Stimulated activated naive CD4-positive, alpha-beta T cell (primary cell): Measurements from ENCODE around the gene OAS1.
"Not testable (repeated sequence)": the region's sequence is repeated elsewhere in the genome, so short reads cannot be mapped to it uniquely, and the experiment has no call there.

Experiments used
- DNase-seq, 6 experiments: peaks; one replicate each; lab custom pipeline; 2025; lab: John Stamatoyannopoulos, UW

The OAS1 gene

DNA sequence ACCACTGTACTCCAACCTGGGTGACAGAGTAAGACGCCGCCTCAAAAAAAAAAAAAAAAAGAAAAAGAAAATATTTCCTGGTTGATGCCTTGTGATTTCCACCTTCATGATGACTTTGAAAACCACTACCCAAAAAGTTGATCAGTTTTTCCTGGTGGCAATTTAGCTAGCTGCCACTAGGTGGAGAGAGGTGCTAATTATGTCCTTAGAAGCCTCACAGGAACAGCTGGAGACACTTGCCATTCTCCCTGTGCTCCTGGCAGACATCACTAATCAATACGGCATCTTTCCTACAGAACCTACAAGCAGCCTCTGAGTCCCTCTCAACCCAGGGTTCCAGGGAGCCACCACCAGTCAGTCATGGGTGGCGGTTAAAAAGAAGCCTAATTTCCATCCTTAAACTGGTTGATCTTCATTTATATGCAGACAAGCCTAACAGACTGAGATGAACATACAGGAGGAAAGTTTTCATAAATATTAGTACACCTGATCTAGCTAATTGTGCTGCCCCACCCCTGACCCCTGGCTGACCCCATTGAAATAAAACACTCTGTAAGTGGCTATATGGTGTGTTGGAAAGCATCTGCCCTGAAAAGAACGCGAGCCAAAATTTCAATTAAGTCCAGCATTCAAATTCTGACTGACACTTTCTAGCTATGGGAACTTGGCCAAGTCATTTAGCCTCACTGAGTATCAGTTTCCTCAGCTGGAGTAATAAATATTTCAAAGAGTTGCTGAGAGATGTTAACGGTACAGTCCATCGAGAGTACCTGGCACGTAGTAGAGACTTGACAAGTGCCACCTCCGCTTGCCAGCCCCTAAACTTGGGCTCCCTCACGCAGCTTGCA, 6.2 kb upstream of the OAS1 start:
- DNase-seq = peak in 4 of 6 experiments; percentile 4 to 41 (median 14)

DNA sequence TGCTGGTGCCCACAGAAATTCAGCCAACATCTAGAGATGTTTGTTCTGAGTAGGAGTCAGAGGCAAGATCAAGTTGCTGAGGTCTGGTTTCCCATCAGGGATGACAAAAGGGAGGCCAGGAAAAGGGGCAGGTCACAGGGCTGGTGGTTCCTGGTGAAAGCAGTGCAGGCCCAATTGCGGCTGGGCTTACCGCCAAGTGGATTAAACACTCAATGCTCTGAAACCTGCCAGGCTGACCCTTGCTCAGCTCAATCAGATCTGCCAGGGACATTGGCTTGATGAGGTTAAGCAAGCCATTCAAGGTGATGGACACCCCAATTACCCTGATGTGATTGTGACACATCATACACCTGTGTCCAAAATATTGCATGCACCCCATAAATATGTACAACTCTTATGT, 5.5 kb upstream of the OAS1 start:
- DNase-seq = no peak

DNA sequence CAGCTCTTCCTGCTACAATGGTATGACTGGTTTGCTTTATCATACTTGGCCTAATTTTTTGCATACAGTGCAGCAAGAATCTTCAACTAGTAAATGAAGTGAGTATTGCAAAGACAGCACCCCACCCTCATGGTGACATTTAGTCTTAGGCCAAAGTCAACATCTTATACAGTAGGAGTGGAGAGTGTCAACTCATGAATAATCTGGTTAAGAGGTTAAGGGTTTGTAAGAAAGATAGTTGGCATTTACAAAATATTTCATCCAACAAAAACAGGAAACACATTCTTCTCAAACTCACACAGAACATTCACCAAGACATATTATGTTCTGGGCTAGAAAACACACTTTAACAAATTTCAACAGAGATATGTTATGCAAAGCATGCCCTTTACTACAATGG, 2.2 kb upstream of the OAS1 start:
- no peak for DNase-seq

DNA sequence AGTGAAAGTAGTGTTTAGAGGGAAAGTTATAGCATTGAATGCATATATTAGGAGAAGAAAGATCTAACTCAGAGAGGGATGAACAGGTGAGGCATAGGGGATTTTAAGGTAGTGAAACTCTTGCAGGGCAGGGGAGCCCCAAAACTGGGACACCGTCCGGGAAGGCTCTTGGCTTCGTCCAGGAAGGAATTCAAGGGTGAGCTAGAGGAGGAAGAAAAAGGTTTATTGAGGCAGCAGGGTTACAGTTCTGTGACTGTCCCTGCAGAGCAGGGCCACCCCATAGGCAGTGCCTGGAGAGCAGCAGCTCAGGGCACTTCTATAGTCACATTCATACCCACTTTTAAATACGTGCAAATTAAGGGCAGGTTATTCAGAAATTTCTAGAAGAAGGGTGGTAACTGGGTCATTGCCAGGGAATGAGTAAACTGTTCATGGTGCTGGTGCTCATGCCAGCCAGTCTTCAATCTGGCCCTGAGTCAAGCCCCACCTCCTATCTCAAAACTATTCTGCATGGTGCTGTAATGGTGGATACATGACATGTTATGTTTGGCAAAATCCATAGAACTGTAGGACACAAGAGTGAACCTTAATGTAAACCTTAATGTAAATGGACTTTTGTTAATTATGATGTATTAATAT, 1.2 kb upstream of the OAS1 start:
- no peak for DNase-seq

DNA sequence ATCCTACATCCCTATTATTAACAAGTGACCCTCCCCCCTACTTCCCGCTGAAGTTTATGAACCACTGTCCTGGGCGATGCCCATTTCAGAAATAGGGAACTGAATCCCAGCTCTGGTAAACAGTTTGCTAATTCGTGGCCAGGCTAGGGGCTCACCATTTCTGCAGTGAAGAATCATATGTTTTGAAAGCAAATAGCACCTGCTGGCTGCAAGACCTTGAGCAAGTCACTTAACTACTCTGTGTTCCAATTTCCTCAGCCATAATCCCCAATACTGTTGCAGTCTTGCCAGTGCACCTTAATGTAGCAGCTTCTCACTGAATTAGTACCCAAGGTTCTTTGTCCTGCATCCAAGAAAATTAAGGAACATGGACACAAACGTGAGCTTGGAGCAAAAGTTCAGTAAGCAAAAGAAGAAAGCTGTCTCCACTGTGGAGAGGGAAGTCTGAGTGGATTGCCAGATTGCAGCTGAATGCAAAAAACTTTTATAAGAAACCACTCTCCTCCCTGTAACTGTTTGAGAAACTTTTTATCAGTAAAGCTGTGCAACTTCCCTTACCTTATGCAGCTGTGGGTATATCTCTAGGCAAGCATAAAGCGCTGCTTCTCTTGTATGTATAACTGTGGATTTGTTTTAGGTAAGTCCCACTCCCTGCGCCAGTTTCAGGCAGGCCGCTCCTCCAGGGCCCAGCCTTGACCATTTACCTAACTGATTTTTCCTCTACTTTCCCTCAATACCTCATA, 824 bp downstream of the OAS1 start:
- peak in 1 of 6 experiments; percentile 6 for DNase-seq

DNA sequence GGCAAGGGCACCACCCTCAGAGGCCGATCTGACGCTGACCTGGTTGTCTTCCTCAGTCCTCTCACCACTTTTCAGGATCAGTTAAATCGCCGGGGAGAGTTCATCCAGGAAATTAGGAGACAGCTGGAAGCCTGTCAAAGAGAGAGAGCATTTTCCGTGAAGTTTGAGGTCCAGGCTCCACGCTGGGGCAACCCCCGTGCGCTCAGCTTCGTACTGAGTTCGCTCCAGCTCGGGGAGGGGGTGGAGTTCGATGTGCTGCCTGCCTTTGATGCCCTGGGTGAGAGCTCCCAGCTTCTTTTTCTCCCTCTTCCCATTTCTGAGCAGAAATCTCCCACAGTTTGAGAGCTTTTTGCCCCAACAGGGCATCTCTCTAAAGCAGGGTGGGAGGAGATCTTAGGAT, 1.8 kb downstream of the OAS1 start:
- peak in 3 of 6 experiments; percentile 10 to 13 (median 13) for DNase-seq

DNA sequence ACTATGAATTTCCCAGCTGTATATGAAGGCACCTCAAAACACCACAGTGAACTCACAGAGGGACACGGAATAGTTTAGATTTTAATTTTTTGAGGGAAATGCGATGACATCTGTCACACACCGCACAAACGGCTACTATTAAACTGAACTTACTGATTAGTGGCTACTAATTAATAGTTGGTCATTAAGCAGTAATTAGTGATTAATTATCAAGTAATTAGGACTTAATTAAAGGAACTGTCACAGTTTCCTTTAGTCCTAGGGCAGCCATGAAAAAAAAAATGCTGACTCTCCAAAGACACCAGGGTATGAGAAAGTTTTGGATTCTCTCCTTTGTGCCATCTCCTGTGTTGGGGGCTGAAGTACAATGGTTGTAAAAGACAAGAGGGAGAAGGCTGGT, 2.9 kb downstream of the OAS1 start:
- DNase-seq = no peak

DNA sequence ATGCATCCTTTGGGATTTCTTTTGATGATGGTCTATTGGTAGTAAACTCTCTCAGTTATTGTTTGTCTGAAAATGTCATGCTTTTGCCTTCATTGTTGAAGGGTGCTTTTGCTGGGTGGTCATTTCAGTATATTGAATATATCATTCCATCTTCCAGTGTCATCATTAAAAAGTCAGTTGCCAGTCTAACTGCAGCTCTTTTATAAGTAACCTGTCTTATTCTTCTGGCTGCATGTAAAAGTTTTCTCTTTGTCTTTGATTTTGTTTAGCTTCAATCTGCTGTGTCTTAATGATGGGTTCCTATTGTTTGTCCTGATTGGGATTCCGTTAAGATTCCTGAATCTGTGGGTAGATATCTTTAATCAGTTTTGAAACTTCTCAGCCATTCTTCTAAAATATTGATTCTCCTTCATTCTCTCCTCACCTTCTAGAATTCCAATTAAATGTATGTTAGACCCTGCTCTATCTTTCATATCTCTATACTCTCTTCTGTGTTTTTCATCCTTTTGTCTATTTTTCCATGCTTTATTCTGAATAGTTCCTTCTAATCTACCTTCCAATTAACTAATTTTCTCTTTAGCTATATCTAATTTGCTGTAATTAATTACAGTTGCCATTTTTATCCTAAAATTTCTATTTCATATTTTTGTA, 6.4 kb downstream of the OAS1 start:
- DNase-seq = no peak

DNA sequence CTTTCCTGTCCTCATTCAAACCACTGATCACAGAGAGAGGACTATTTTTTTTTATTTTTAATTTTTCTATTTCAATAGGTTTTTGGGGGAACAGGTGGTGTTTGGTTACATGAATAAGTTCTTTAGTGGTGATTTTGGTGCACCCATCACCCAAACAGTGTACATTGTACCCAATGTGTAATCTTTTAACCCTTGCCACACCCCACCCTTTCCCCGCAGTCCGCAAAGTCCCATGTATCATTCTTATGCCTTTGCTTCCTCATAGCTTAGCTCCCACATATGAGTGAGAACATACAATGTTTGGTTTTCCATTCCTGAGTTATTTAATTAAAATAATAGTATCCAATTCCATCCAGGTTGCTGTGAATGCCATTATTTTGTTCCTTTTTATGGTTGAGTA, 7.1 kb downstream of the OAS1 start:
- not testable (repeated sequence) for DNase-seq

DNA sequence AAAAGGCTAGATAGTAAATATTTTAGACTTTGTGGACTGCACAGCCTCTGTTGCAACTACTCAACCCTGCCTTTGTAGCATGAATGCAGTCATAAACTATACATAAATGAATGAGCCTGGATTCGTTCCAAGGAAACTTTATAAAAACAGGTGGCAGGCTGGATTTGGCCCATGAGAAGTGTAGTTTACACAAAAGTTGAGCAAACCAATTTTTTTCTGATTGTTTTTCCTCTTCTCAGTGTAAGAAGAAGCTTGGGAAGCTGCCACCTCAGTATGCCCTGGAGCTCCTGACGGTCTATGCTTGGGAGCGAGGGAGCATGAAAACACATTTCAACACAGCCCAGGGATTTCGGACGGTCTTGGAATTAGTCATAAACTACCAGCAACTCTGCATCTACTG, 9.5 kb downstream of the OAS1 start:
- no peak for DNase-seq

DNA sequence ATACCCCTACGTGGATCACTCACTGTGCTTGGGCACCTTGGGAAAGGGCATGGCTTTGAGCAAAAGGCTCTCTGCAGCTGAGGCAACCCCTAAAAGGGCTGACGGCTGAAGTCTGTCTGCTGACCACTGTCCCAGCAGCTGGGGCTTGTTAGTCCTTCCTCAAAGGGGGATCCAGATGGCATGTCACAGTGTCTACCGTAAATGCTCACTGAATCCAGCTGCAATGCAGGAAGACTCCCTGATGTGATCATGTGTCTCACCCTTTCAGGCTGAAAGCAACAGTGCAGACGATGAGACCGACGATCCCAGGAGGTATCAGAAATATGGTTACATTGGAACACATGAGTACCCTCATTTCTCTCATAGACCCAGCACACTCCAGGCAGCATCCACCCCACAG, 12.4 kb downstream of the OAS1 start:
- no peak for DNase-seq

DNA sequence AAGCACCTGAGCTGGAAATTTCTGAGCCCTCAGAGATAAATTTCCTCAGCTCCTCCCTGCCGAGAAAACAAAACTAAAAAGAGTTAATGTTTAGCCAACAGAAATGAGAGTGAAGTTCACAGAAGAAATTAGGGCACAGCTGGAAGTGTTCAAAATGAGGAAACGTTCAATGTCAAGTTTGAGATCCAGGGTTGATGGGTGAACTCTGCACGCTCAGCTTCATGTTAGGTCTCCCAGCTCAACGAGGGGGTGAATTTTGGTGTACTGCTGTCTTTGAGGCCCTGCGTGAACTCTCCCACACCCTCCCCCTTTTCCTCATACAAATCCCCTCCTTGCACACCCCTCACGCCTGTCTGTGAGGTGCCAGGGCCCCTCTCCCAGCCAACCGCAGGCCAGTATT, 18.2 kb downstream of the OAS1 start:
- DNase-seq = no peak

DNA sequence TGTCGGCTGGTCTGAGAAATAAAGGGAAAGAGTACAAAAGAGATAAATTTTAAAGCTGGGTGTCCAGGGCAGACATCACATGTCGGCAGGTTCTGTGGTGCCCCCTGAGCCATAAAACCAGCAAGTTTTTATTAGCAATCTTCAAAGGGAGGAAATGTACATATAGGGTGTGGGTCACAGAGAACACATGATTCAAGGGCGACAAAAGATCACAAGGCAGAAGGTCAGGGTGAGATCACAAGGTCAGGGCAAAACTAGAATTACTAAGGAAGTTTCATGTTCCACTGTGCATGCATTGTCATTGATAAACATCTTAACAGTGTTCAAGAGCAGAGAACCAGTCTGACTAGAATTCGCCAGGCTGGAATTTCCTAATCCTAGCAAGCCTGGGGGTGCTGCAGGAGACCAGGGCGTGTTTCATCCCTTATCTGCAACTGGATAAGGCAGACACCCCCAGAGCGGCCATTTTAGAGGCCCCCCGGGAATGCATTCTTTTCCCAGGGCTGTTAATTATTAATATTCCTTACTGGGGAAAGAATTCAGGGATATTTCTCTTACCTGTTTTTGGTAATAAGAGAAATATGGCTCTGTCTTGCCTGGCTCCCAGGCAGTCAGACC, 19.8 kb downstream of the OAS1 start:
- not testable (repeated sequence) for DNase-seq

DNA sequence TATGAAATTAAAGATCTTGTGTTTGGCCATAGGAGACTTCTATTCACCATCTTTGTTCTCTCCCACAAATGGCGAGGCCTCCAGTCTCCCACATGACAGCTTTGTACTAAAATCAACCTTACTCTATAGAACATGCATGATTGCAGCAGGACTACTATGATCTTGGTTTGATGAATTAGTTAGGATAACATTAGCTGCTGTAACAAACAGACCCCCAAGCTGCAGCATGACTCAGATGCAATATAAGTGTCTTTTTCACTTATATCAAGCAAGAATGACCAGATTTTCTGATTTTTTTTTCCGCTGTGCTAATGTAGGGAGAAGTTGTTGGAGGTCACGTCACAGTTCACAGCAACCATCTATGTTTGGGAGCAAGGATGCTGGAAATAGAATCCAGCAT, 20.7 kb downstream of the OAS1 start:
- no peak for DNase-seq

DNA sequence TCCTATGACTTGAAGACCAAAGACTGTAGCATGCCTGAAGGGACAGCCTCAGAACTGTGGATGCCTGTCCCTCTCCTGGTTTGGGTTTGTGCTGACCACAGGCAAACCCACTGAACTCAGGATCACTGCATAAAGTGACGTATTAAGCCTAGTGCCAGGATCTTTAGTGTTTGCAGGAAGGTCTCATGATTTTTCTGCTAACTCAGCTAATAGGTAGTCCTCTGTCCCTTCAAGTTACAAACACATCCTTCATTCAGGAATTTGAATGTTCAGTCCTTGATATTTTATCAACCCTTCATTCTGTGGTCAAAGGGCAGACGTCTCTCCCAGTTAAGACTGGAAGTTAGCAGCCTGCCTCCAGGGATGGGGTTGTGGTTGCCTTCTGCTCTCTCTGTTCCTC, 21.2 kb downstream of the OAS1 start:
- no peak for DNase-seq

DNA sequence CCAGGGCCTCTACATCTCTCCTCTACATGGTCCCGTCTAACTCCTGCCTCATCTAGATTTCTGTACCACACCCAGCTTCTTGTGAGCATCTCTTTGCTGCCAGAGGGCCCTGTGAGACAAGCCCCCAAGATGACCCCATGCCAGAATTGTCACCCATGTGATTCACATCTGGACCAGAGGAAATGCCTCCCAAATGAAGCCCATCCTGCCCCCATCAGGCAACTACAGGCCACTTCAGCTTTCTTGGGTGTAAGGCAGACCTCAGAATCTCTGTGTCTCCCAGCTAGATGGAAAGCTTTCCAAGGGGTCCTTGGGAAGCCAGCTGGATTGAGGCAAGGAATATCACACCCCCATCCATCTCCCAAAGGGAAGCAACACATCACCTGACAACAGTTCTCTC, 22.2 kb downstream of the OAS1 start:
- DNase-seq = no peak

DNA sequence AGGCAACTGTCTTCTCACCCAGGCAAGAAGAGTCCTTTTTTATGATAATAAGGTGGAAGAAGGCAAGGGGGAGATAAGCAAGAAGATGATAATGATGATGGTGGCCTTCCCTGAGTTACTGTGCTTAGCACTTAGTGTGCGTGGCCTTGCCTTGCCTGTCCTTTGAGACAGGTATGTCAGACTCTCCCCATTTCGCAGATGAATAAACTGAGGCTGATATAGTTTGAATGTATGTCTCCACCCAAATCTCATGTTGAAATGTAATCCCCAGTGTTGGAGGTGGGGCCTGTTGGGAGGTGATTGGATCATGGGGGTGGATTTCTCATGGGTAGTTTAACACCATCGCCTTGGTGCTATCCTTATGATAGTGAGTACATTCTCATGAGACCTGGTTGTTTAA, 23.0 kb downstream of the OAS1 start:
- no peak for DNase-seq

DNA sequence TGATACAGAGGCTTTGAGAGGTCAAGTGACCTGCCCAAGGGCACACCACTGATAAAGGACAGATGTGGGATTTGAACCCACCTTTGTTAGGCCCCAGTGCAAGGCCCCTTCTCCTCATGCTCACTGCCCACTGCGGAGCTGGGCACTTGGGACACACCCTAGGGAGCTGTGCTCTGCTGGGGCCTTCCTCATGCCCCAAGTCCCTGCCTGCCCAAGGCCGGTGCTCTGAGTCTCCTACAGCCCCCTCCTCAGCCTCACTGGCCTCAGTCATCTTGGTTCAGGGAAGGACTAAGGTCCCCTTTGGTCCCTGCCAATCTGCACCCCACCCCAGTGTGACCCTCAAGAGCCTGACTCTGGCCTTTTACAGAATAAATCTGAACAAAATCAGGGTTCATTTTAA, 23.6 kb downstream of the OAS1 start:
- no peak for DNase-seq

DNA sequence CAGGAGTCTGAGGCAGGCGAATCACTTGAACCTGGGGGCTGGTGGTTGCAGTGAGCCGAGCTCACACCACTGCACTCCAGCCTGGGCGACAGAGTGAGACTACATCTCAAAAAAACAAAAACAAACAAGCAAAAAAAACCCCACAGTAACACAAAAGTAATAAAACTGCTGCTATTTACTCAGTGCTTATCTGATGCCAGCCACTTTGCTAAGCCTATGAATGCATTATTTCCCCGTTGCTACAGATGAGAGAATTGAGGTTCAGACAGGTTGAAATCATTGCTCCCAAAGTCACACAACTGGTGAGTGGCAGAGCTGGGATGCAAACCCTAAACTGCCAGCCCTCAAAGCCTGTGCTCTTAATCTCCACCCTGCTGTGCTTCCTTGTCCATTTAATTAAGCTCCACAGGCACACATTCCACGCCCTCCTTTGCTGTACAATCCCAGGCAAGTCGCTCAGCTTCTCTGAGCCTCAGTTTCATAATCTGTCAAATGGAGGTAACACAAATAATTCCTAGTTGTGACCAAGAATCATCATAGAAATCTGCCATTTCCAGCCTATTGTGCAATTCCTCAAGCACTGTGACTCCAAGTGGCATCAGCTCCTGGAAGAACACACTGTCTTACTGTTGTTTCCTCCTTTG, 25.8 kb downstream of the OAS1 start:
- DNase-seq = no peak

DNA sequence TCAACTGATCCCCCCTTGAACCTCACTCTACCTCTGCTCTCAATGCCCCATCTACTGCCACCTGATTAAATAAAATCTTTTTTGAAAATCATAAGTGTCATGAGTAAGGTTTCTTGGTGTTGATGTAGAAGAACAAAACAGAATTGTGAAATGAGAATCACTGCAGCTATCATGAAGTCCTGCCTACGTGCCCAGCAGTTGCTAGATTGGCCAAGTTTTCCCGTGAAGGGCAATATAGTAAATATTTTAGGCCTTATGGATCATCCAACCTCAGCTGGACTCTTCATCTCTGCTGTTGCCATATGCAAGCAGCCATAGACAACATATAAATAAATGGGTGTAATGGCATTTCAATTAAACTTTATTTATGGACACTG, 26.4 kb downstream of the OAS1 start:
- no peak for DNase-seq

DNA sequence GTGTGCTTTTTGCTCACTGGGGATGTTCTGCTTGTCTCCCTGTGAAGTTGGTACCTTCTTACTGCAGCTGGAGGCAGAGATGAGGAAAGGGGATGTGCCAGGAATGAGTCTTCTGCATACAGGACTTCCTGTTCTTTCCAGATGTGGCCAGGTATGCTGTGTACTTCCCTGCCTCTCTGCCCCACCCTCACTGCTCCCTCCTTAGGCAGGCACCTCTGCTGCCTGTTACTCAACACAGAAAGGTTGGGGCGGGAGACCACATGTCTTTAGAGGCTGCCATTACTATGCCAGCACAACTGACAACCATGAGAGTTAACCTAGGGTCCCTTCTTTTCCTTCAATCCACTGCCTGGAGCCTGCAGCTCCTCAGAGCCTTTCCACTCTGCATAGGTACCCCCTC, 29.5 kb downstream of the OAS1 start:
- peak in 1 of 6 experiments; percentile 5 for DNase-seq

DNA sequence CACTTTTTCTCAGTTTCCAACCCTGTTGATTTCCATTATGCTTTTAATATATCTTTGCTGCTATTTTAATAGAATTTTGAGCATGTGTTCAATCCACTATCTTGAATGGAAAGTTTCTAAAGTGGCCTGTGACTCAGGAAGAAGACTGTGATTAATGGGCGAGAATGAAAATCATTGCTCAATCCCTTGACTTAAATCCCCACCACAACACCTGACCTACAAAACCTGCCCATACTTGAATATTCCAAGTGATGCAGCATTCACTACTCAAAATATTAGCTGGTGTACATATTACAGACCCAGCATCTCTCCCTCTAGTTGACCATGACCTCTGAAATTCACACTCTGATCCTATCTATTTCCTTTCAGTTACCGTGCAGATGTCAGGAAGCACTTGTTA, 30.2 kb downstream of the OAS1 start:
- DNase-seq = no peak
